Measurements from ENCODE around the gene TLE3.

TLE3 gene

DNA sequence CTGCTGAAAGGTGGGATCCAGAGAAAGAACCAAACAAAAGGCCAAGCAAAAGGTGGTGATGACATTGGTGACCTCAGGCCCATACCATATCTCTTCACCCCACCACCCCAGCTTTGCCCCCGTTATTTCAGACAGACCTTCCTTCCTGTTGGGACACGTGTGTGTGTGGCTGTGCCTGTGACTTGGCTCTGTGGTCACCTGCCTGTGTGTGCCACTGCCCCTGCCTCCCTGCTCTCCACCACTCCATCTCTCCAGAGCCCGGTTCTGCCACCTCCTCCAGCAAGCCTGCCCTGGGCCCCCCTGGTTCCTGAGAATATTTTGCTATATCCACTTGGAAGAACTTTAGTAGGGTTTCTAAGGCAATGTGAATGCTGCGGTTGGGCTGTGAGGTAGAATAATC, 28.6 kb upstream of the TLE3 start:
- no peak for DNase-seq (ENCODE audit: low read depth)
- TF ChIP-seq, protein P1, sequence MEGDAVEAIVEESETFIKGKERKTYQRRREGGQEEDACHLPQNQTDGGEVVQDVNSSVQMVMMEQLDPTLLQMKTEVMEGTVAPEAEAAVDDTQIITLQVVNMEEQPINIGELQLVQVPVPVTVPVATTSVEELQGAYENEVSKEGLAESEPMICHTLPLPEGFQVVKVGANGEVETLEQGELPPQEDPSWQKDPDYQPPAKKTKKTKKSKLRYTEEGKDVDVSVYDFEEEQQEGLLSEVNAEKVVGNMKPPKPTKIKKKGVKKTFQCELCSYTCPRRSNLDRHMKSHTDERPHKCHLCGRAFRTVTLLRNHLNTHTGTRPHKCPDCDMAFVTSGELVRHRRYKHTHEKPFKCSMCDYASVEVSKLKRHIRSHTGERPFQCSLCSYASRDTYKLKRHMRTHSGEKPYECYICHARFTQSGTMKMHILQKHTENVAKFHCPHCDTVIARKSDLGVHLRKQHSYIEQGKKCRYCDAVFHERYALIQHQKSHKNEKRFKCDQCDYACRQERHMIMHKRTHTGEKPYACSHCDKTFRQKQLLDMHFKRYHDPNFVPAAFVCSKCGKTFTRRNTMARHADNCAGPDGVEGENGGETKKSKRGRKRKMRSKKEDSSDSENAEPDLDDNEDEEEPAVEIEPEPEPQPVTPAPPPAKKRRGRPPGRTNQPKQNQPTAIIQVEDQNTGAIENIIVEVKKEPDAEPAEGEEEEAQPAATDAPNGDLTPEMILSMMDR (IDR thresholded peaks at IDR 0.05; ENCODE audit: low read length, missing control alignments), result no peak
- H3K4me3 ChIP-seq (replicated peaks; ENCODE audit: low read depth, low read length), result no peak overlapping the region

DNA sequence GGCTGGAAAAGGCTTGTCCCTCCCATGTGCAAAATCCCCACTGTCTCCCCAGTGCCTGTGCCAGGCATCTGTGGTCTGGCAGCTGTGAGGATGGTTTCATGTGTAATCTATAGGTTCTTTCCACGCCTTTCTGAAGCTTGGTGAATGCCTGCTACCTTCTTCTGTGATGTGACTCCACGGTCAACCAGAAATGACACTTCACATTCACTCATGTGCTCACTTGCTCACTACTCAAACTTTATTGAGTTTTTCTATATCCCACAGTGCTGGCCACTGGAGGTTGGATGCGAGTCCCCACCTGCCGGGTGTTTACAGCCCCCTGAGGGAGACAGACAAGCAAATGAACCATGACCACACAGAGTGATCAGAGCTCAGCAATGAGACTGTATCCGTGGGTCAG, 27.9 kb upstream of the TLE3 start:
- H3K4me3 ChIP-seq (replicated peaks; ENCODE audit: low read depth, low read length), result no peak overlapping the region
- TF ChIP-seq, protein P1 (IDR thresholded peaks at IDR 0.05; ENCODE audit: low read length, missing control alignments), result no peak
- DNase-seq (ENCODE audit: low read depth), result no peak

DNA sequence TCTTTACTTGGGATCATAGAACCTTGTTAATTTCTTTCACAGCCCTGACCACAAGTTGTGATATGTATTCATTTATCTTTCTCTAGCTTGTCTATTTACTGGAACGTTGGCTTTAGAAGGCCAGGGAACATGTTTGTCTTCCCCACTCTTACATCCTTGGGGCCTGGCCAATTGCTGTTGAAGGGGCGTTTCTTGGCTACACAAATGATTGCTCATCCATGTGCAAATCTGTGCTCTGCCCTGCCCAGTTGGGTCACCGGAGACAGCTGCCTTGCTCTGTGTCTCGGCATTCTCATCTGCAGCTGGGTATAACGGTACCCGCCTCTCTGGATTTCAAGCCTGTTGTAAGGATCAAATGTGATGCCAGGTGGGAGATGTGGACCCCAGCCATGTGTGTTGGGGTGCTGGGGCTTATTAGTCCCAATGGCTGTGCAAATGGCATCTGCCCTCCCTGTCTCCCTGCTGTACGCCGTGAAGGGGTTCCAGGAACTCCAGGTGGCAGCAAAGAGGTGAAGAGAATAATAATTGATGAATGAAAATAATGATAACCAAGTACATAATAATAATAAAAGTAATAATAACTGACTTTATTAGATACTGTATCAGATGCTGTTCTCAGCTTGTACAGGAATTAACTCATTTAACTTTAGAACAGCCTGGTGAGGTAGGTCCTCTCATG, 24.0 kb upstream of the TLE3 start:
- TF ChIP-seq, protein P1 (IDR thresholded peaks at IDR 0.05; ENCODE audit: low read length, missing control alignments), result no peak
- no peak overlapping the region for H3K4me3 ChIP-seq (replicated peaks; ENCODE audit: low read depth, low read length)
- DNase-seq (ENCODE audit: low read depth), result peak; percentile 91

DNA sequence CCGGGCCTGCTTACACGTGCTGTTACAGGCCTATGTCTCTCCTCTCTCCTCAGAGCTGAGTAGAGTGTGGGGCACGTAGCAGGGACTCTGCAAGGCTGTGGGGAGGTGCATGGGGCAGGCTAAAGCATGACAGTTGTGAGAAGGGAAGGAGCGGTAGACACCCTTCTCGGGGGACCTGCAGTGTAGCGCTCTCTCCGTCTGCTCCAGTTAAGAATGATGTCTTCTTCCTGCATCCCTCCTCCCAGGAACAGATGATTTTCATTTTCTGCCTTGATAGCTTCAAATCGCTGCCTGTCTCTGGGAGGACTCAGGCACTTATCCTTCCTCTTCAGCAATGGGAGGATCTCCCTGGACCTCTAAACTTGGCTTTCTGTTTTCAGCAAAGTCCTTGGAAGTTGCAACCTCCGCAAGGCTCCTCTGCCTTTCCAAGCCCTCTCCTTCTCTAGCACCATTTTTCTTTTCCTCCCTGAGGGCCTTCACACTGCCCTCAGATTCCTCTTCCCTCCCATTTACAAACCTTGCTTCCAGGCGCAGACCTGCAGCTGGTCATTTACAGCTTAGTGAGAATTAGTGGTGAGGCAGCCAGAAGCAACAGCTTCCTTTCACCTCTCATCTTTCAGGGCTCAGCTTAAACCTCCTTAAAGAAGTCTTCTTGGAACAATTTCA, 23.4 kb upstream of the TLE3 start:
- TF ChIP-seq, protein P1 (IDR thresholded peaks at IDR 0.05; ENCODE audit: low read length, missing control alignments), result no peak
- no peak overlapping the region for H3K4me3 ChIP-seq (replicated peaks; ENCODE audit: low read depth, low read length)
- no peak for DNase-seq (ENCODE audit: low read depth)

DNA sequence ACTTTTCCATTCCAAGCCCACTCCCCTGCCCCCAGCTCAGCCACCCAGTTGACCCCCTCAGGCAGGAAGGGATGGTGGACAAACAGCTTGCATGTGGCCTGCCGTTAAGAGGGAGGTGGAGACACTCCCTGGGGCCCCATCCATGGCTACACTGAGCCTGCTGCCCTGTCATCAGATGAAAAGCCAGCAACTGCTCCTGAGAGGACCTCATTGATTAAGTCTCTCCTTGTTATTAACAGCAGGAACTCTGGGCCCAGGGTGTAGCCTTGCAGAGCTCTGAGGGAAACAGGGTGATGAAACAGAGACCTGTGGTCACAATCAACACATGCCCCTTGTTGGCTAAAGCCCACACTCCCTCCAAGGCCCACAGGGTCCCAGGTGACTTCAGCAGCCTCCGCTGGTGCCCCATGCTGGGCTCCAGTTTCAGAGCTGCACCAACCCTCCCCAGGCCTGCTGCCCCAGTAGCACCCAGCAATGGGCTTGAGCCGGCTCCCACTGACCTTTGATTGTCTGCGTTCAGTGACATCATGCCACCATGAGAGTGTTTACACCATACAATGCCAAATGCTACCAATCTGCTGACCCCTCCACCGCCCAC, 22.3 kb upstream of the TLE3 start:
- TF ChIP-seq, protein P1 (IDR thresholded peaks at IDR 0.05; ENCODE audit: low read length, missing control alignments), result no peak
- no peak for DNase-seq (ENCODE audit: low read depth)
- H3K4me3 ChIP-seq (replicated peaks; ENCODE audit: low read depth, low read length), result no peak overlapping the region

DNA sequence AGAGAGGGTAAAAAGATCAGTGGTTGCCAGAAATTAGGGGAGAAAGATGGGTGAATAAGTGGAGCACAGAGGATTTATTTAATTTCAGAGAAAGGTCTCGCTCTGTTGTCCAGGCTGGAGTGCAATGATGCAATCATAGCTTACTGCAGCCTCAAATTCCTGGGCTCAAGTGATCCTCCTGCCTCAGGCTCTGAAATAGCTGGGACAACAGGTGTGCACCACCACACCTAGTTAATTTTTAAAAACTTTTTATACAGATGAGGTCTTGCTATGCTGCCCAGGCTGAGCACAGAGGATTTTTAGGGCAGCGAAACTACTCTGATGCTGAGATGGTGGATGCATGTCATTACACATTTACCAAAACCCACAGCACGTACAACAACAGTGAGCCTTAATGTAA, 20.9 kb upstream of the TLE3 start:
- H3K4me3 ChIP-seq (replicated peaks; ENCODE audit: low read depth, low read length), result no peak overlapping the region
- TF ChIP-seq, protein P1 (IDR thresholded peaks at IDR 0.05; ENCODE audit: low read length, missing control alignments), result no peak
- DNase-seq (ENCODE audit: low read depth), result no peak

Data from fibroblast of pulmonary artery (primary cell).